ENCODE data around the gene ATXN7L2.
A peak's percentile ranks its signal among the peaks of the same experiment; 100 is the strongest.

The ATXN7L2 gene

GRCh38 chr1:109482791-109483671 is 674 bp upstream of the ATXN7L2 start:
- peak overlapping the region; percentile 61 for H3K4me3 ChIP-seq (ENCODE audit: low read depth, low read length)
- in situ Hi-C loops (cut with HindIII; ENCODE audit: low sequenced_read_pairs): no loop called here
- DNase-seq (ENCODE audit: low read depth, low spot score): no peak

GRCh38 chr1:109484519-109484975 is 842 bp downstream of the ATXN7L2 start:
- peak overlapping the region; percentile 83 for H3K4me3 ChIP-seq (ENCODE audit: low read depth, low read length)
- in situ Hi-C loops (cut with HindIII; ENCODE audit: low sequenced_read_pairs): no loop called here
- DNase-seq (ENCODE audit: low read depth, low spot score): no peak
- no peak for TF ChIP-seq CTCF (IDR thresholded peaks at IDR 0.05; ENCODE audit: low read depth, low read length)

More at GRCh38 chr1:109482791-109483671, 674 bp upstream of the ATXN7L2 start:
- no peak for TF ChIP-seq CTCF (IDR thresholded peaks at IDR 0.05; ENCODE audit: low read depth, low read length)

- in situ Hi-C loops (cut with HindIII; ENCODE audit: low sequenced_read_pairs): no loop called here
- H3K4me3 ChIP-seq (ENCODE audit: low read depth, low read length): peak overlapping the region; percentile 83
- DNase-seq (ENCODE audit: low read depth, low spot score): no peak
These were observed 1.3 kb downstream of the ATXN7L2 start for GRCh38 chr1:109485001-109485400.

GRCh38 chr1:109487261-109487660 is 3.6 kb downstream of the ATXN7L2 start:
- in situ Hi-C loops (cut with HindIII; ENCODE audit: low sequenced_read_pairs): no loop called here

More at GRCh38 chr1:109485001-109485400, 1.3 kb downstream of the ATXN7L2 start:
- TF ChIP-seq CTCF (IDR thresholded peaks at IDR 0.05; ENCODE audit: low read depth, low read length): no peak

GRCh38 chr1:109488201-109488600 is 4.5 kb downstream of the ATXN7L2 start:
- no peak overlapping the region for H3K4me3 ChIP-seq (ENCODE audit: low read depth, low read length)

More at GRCh38 chr1:109487261-109487660, 3.6 kb downstream of the ATXN7L2 start:
- H3K4me3 ChIP-seq (ENCODE audit: low read depth, low read length): no peak overlapping the region
- no peak for DNase-seq (ENCODE audit: low read depth, low spot score)
- TF ChIP-seq CTCF (IDR thresholded peaks at IDR 0.05; ENCODE audit: low read depth, low read length): no peak

GRCh38 chr1:109488696-109489095 is 5.0 kb downstream of the ATXN7L2 start:
- no peak for DNase-seq (ENCODE audit: low read depth, low spot score)
- no peak for TF ChIP-seq CTCF (IDR thresholded peaks at IDR 0.05; ENCODE audit: low read depth, low read length)
- in situ Hi-C loops (cut with HindIII; ENCODE audit: low sequenced_read_pairs): no loop called here
- no peak overlapping the region for H3K4me3 ChIP-seq (ENCODE audit: low read depth, low read length)

More at GRCh38 chr1:109488201-109488600, 4.5 kb downstream of the ATXN7L2 start:
- in situ Hi-C loops (cut with HindIII; ENCODE audit: low sequenced_read_pairs): no loop called here
- no peak for TF ChIP-seq CTCF (IDR thresholded peaks at IDR 0.05; ENCODE audit: low read depth, low read length)
- no peak for DNase-seq (ENCODE audit: low read depth, low spot score)
